GM18909 (cell line): Measurements from ENCODE around the gene DLG2.

Experiments
- ATAC-seq: cut with Tn5 transposase; IDR thresholded peaks from one replicate; pipeline ENCODE4 v1.9.1; 2021; ENCODE audit warnings: mild to moderate bottlenecking; ENCODE audit not compliant: unreplicated experiment, poor library complexity

Gene DLG2

DNA sequence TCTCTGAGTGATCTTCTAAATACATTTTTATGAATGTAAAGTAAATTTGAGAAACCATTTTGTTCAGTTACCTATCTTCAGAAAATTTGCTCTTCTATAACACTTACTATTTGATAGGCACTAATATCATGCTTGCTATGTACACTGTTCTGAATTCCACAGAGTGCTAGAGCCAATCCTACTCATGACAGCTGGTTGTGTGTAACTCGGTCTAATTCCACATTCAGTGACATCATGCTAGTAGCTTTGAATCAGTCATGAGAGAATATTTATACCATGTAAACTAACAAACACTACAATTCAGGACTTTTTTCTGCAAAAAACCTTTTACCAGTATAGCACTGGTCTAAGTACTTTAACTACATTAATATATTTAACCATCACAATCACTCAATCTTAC is 902.9 kb downstream of the DLG2 start:
- no peak for ATAC-seq

GRCh38 chr11:84722583-84723108 is 904.5 kb downstream of the DLG2 start:
- no peak for ATAC-seq

GRCh38 chr11:84721561-84721961 is 905.6 kb downstream of the DLG2 start:
- no peak for ATAC-seq

- no peak for ATAC-seq
Observed at GRCh38 chr11:84720706-84721402, 906.3 kb downstream of the DLG2 start.

- ATAC-seq: no peak
Observed at GRCh38 chr11:84719935-84720577, 907.1 kb downstream of the DLG2 start.

- peak; percentile 88 for ATAC-seq
Observed at GRCh38 chr11:84714316-84714780, 912.8 kb downstream of the DLG2 start.

- no peak for ATAC-seq
Observed at GRCh38 chr11:84691830-84692229, 935.3 kb downstream of the DLG2 start.

DNA sequence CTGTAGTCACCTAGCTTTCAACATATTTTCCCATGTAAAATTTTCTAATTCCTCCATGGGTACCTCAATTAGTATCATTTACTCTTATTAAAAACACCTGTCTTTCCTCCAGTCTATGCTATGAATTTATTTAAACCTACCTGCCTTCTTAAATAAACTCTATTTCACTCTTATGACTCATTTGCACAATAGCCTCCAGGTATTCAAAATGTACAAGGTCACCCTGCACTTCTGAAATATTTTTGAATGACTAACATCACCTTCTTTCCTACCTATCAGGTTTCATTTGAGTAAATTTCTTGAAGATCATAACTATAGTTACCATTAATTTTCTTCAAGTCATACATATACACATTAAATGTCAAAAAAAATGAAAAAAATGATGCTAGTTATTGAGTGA is 939.7 kb downstream of the DLG2 start:
- ATAC-seq: no peak

DNA sequence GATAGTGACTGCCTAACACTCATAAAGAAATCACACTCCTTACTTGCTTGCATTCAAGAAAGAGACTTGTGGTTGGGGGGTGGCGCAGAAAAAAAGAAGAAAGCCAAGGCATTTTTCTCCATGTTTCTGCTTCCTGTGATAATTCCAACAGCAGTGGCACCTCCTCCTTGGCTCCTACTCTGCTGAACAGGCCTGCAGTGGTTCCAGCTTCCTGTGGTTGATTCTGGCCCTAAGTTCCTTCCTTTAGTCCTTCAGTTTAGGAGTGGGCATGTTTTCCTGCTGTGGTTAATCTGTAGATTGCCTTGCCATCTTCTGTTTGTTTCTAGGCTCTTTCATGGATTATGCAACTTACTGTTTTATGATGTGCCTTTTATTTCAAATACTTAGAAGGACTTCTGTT is 940.4 kb downstream of the DLG2 start:
- no peak for ATAC-seq

- no peak for ATAC-seq
Observed at GRCh38 chr11:84685976-84686375, 941.2 kb downstream of the DLG2 start.

GRCh38 chr11:84685149-84685548 is 942.0 kb downstream of the DLG2 start:
- ATAC-seq: no peak

GRCh38 chr11:84681456-84681855 is 945.7 kb downstream of the DLG2 start:
- ATAC-seq: no peak

DNA sequence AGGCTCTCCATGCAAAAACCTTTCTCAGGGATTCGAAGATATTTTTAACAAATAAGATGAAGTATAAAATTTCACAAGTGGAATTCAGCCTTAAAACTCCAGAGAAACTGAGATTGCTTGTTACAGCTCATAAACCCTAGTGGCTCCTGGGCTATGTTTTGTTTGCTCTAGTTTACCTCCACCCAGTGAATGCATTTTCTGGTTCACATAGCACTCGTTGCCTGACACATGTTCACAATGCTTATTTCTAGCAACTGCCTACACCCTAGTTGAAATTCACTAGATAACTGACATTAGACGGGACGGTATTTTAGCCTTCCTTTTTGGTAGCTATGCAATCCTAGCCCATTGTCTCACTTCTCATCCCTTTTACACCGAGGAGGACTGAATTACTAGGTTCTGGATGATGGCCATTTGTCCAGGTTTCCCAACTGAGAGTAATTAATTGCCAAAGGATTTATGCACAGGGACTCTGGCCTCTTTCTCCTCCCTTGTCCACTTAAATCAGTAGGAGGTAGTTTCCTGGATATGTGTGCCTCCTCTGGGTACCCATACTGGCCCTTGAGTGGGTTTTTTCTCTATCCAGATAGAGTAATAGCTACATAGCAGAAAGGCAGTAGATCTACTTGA is 951.6 kb downstream of the DLG2 start:
- no peak for ATAC-seq

DNA sequence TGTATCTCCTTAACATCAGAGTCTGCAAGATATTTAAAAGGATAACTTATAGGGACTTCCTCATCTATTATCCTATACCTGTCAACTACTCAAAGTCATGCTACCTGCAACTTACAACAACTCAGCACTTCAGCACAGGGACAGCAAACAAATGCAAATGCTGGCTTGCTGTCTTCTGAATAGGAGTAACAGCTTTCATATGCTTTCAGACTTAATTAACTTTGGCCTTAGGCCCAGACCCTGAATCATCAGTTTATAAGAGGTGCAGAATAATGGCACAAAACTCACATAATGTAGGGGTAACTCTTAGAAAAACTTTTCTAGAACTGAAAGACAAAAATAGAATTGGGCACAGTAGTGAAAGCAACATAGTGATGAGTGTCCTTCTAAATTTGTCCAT is 953.4 kb downstream of the DLG2 start:
- no peak for ATAC-seq

DNA sequence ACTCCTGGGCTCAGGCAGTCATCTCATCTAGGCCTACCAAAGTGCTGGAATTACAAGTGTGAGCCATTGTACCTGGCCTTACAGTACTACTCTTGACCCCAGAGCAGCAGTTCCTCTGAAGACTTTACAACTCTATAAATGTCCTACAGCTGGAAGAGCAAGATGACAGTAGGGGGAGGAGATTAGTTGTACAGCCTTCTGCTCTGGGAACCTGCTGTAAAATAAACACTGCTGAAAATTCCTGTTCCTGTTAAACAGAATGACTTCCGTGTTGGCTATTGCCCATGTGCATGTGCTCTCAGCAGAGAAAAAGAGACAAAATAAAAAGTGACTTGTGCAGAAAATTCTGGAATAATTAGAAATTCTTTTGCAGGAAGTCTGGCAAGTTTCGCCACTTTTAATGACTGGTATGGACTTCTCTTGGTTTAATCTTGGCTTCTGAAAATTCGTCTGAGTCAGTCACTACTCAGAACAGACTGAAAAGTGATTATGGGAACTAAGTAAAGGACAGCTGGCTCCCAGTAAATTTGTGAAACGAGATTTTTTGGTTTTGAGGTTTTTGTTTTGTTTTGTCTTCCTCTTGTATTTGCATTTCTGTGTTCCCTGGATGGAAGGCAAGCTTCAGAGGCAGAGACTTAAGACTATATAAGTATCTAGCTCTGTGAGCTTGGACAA is 955.7 kb downstream of the DLG2 start:
- ATAC-seq: no peak

DNA sequence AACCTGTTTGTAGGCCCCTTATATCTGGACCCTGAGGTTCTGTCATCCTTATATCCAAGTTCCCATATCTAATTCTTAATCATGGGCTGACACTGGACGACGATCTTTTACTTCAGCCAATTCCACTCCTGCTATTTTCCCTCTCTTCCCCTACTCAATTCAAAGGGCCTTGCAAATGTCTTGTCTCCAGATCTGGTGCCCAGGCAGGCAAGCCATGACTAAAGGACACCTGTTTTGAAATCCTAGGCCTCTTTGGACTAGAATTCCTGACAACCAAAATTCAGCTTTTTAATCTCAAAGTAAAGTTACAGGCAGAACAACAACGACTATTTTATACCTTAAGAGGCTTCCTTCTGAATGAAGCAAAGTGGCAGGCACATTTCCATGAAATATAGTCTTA is 963.4 kb downstream of the DLG2 start:
- ATAC-seq: no peak

DNA sequence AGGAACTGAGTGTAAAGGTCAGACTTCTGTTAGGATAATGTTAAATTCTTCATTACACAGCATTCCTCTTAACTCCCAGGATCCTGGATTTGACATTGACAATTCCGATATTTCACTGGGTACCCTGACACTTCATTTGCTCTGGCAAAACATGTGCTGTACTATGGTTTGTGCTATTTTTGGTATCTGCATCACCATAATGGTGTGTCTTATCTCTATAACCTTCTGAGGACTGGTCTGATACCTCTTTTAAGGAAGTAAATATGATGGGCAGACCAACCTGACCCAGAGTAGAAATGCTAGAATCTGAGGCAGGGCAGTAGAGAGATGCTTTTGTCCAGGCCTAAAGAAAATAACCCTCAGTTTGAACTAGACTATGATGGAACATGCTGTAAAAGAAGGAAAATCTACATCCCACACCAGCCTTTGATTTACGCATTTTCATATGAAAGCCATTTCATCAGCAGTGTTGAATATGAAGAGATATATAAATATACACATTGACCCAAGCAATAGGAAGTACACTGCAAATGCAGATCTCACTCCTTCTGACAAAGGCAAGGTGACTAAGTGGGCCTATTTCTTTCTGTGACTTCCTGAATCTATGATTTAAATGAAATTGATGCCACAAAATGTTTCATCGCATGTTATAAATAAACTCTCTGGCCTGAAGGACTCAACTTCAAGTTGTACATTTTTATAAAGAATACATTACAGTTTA is 966.7 kb downstream of the DLG2 start:
- no peak for ATAC-seq

DNA sequence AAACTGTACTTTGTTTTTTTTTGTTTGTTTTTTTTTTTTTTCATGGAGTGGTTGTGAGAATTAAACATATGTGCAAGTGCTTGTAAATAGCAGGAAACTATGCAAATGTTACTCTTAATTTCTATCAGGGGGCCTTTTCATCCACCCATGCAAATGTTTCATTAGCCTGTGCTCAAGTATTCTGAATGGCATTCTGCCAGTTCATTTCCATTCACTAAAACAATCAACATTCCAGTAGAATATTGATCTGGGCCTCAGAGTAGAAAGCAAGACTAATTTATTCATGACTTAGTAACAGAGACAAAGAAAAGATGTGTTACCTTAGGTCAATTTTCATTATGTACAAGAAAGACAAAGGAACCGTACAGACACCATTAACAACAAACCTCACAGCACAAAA is 971.4 kb downstream of the DLG2 start:
- ATAC-seq: no peak

DNA sequence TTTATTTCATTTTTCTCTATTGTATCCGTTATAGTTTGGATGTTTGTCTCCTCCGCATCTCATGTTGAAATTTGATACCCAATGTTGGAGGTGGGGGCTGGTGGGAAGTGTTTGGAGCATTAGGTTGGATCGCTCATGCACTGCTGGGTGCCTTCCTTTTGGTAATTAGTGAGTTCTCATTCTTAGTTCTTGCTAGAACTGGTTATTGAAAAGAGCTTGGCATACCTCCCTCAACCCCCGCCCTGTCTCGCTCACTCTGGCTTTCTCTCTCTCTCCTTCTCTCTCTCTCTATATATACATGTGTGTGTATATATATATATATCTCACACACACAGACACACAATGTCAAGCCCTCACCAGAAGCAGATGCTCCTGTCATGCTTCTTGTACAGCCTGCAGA is 978.7 kb downstream of the DLG2 start:
- no peak for ATAC-seq

- ATAC-seq: no peak
Observed at GRCh38 chr11:84645988-84646694, 981.0 kb downstream of the DLG2 start.
